ENCODE results near the gene LRRN2.

Gene LRRN2

GRCh38 chr1:204684206-204684570 is 1.4 kb downstream of the LRRN2 start:
- DNase-seq (ENCODE audit: insufficient read length, low spot score) (no peak), FAIRE-seq (no peak)
- TF ChIP-seq POLR2A (IDR thresholded peaks at IDR 0.05; ENCODE audit: low read depth, low read length) (no peak), POLR2AphosphoS5 (IDR thresholded peaks at IDR 0.05; ENCODE audit: low read depth, low read length) (no peak), PAX5 (IDR thresholded peaks at IDR 0.05; ENCODE audit: insufficient read depth, low read length, severe bottlenecking) (no peak), SPI1 (IDR thresholded peaks at IDR 0.05; ENCODE audit: low read depth, low read length) (no peak), TAF1 (IDR thresholded peaks at IDR 0.05; ENCODE audit: low read depth, low read length) (no peak)

GRCh38 chr1:204683284-204684205 is 2.0 kb downstream of the LRRN2 start:
- FAIRE-seq (no peak), DNase-seq (ENCODE audit: insufficient read length, low spot score) (no peak)
- TF ChIP-seq PAX5 (IDR thresholded peaks at IDR 0.05; ENCODE audit: insufficient read depth, low read length, severe bottlenecking): no peak
- no peak for TF ChIP-seq POLR2A (IDR thresholded peaks at IDR 0.05; ENCODE audit: low read depth, low read length)
- TF ChIP-seq POLR2AphosphoS5 (IDR thresholded peaks at IDR 0.05; ENCODE audit: low read depth, low read length): no peak
- no peak for TF ChIP-seq TAF1 (IDR thresholded peaks at IDR 0.05; ENCODE audit: low read depth, low read length)
- TF ChIP-seq POU2F2 (IDR thresholded peaks at IDR 0.05; ENCODE audit: low read depth, low read length): no peak
- no peak for TF ChIP-seq SPI1 (IDR thresholded peaks at IDR 0.05; ENCODE audit: low read depth, low read length)

- no peak for FAIRE-seq
- DNase-seq (ENCODE audit: insufficient read length, low spot score): no peak
- TF ChIP-seq TAF1 (IDR thresholded peaks at IDR 0.05; ENCODE audit: low read depth, low read length): no peak
- TF ChIP-seq PAX5 (IDR thresholded peaks at IDR 0.05; ENCODE audit: insufficient read depth, low read length, severe bottlenecking): no peak
- TF ChIP-seq POLR2A (IDR thresholded peaks at IDR 0.05; ENCODE audit: low read depth, low read length): no peak
- TF ChIP-seq POLR2AphosphoS5 (IDR thresholded peaks at IDR 0.05; ENCODE audit: low read depth, low read length): no peak
- no peak for TF ChIP-seq POU2F2 (IDR thresholded peaks at IDR 0.05; ENCODE audit: low read depth, low read length)
- TF ChIP-seq SPI1 (IDR thresholded peaks at IDR 0.05; ENCODE audit: low read depth, low read length): no peak
These were observed 5.1 kb downstream of the LRRN2 start for GRCh38 chr1:204680461-204680860.

GRCh38 chr1:204680051-204680450 is 5.5 kb downstream of the LRRN2 start:
- no peak for TF ChIP-seq PAX5 (IDR thresholded peaks at IDR 0.05; ENCODE audit: insufficient read depth, low read length, severe bottlenecking)
- no peak for TF ChIP-seq POLR2A (IDR thresholded peaks at IDR 0.05; ENCODE audit: low read depth, low read length)
- no peak for TF ChIP-seq SPI1 (IDR thresholded peaks at IDR 0.05; ENCODE audit: low read depth, low read length)
- no peak for TF ChIP-seq POU2F2 (IDR thresholded peaks at IDR 0.05; ENCODE audit: low read depth, low read length)
- no peak for TF ChIP-seq TAF1 (IDR thresholded peaks at IDR 0.05; ENCODE audit: low read depth, low read length)
- no peak for TF ChIP-seq POLR2AphosphoS5 (IDR thresholded peaks at IDR 0.05; ENCODE audit: low read depth, low read length)
- FAIRE-seq (no peak), DNase-seq (ENCODE audit: insufficient read length, low spot score) (no peak)

- no peak for FAIRE-seq
These were observed 6.6 kb downstream of the LRRN2 start for GRCh38 chr1:204678721-204679475.

GRCh38 chr1:204677864-204678263 is 7.7 kb downstream of the LRRN2 start:
- DNase-seq (ENCODE audit: insufficient read length, low spot score): no peak
- no peak for FAIRE-seq
- no peak for TF ChIP-seq POLR2A (IDR thresholded peaks at IDR 0.05; ENCODE audit: low read depth, low read length)
- TF ChIP-seq POLR2AphosphoS5 (IDR thresholded peaks at IDR 0.05; ENCODE audit: low read depth, low read length): no peak
- TF ChIP-seq POU2F2 (IDR thresholded peaks at IDR 0.05; ENCODE audit: low read depth, low read length): no peak
- no peak for TF ChIP-seq SPI1 (IDR thresholded peaks at IDR 0.05; ENCODE audit: low read depth, low read length)
- no peak for TF ChIP-seq TAF1 (IDR thresholded peaks at IDR 0.05; ENCODE audit: low read depth, low read length)
- no peak for TF ChIP-seq PAX5 (IDR thresholded peaks at IDR 0.05; ENCODE audit: insufficient read depth, low read length, severe bottlenecking)

More at GRCh38 chr1:204678721-204679475, 6.6 kb downstream of the LRRN2 start:
- DNase-seq (ENCODE audit: insufficient read length, low spot score): no peak
- TF ChIP-seq POU2F2 (IDR thresholded peaks at IDR 0.05; ENCODE audit: low read depth, low read length) (no peak), POLR2AphosphoS5 (IDR thresholded peaks at IDR 0.05; ENCODE audit: low read depth, low read length) (no peak), TAF1 (IDR thresholded peaks at IDR 0.05; ENCODE audit: low read depth, low read length) (no peak), PAX5 (IDR thresholded peaks at IDR 0.05; ENCODE audit: insufficient read depth, low read length, severe bottlenecking) (no peak), SPI1 (IDR thresholded peaks at IDR 0.05; ENCODE audit: low read depth, low read length) (no peak), POLR2A (IDR thresholded peaks at IDR 0.05; ENCODE audit: low read depth, low read length) (no peak)

- DNase-seq (ENCODE audit: insufficient read length, low spot score): no peak
- TF ChIP-seq TAF1 (IDR thresholded peaks at IDR 0.05; ENCODE audit: low read depth, low read length) (no peak), POU2F2 (IDR thresholded peaks at IDR 0.05; ENCODE audit: low read depth, low read length) (no peak), SPI1 (IDR thresholded peaks at IDR 0.05; ENCODE audit: low read depth, low read length) (no peak), PAX5 (IDR thresholded peaks at IDR 0.05; ENCODE audit: insufficient read depth, low read length, severe bottlenecking) (no peak), POLR2AphosphoS5 (IDR thresholded peaks at IDR 0.05; ENCODE audit: low read depth, low read length) (no peak), POLR2A (IDR thresholded peaks at IDR 0.05; ENCODE audit: low read depth, low read length) (no peak)
- no peak for FAIRE-seq
These were observed 9.5 kb downstream of the LRRN2 start for GRCh38 chr1:204676043-204676442.

GRCh38 chr1:204673909-204674649 is 11.5 kb downstream of the LRRN2 start:
- DNase-seq (ENCODE audit: insufficient read length, low spot score): no peak
- FAIRE-seq: no peak

GRCh38 chr1:204673209-204673608 is 12.3 kb downstream of the LRRN2 start:
- DNase-seq (ENCODE audit: insufficient read length, low spot score): no peak
- no peak for TF ChIP-seq POLR2AphosphoS5 (IDR thresholded peaks at IDR 0.05; ENCODE audit: low read depth, low read length)
- no peak for TF ChIP-seq POLR2A (IDR thresholded peaks at IDR 0.05; ENCODE audit: low read depth, low read length)
- no peak for TF ChIP-seq PAX5 (IDR thresholded peaks at IDR 0.05; ENCODE audit: insufficient read depth, low read length, severe bottlenecking)
- TF ChIP-seq POU2F2 (IDR thresholded peaks at IDR 0.05; ENCODE audit: low read depth, low read length): no peak
- no peak for TF ChIP-seq SPI1 (IDR thresholded peaks at IDR 0.05; ENCODE audit: low read depth, low read length)
- TF ChIP-seq TAF1 (IDR thresholded peaks at IDR 0.05; ENCODE audit: low read depth, low read length): no peak
- FAIRE-seq: no peak

More at GRCh38 chr1:204673909-204674649, 11.5 kb downstream of the LRRN2 start:
- no peak for TF ChIP-seq TAF1 (IDR thresholded peaks at IDR 0.05; ENCODE audit: low read depth, low read length)
- TF ChIP-seq PAX5 (IDR thresholded peaks at IDR 0.05; ENCODE audit: insufficient read depth, low read length, severe bottlenecking): no peak

Measured in GM12891 (cell line).